ENCODE measurements around the gene CCDC24. TPM values are rescaled to one million over a fixed set of nuclear protein-coding genes. Genes with fewer than 3 reads are reported as not detected.
A peak's percentile ranks its signal among the peaks of the same experiment; 100 is the strongest.

CCDC24 gene
- total and polyA plus RNA-seq, 9 of the 15 experiments (the other 6 are each of a cell fraction or from before 2014, with no cell fraction given): 0.31 to 4.5 (median 1.5) TPM

GRCh38 chr1:43974443-43975248 lies 16.8 kb upstream of the CCDC24 start, which contains the start of gene ATP6V0B (continued):
- TF ChIP-seq LCOR (CRISPR knock-in tag; IDR thresholded peaks at IDR 0.05) (0 out of 2 replicates have a peak, but pooled peaks have one; percentile 19), RBM14 (IDR thresholded peaks at IDR 0.05; ENCODE audit: borderline replicate concordance, insufficient read depth, low read depth, low read length) (0 out of 2 replicates have a peak, but pooled peaks have one; percentile 43), ESRRA (IDR thresholded peaks at IDR 0.05; ENCODE audit: borderline replicate concordance, low read depth) (peak; percentile 98), CREB1 (IDR thresholded peaks at IDR 0.05) (peak; percentile 98), CREB1 (CRISPR knock-in tag; IDR thresholded peaks at IDR 0.05) (peak; percentile 99), MAFG (tag; conservative IDR thresholded peaks at IDR 0.05) (no peak), HMG20A (CRISPR knock-in tag; conservative IDR thresholded peaks at IDR 0.05) (no peak), HEY1 (CRISPR knock-in tag; IDR thresholded peaks at IDR 0.05; ENCODE audit: borderline replicate concordance) (no peak), HDAC3 (IDR thresholded peaks at IDR 0.05; ENCODE audit: borderline replicate concordance, partially characterized antibody) (no peak), ZBTB43 (CRISPR knock-in tag; IDR thresholded peaks at IDR 0.05) (no peak; the same call in 1 of the 2 replicates), FOXK1 (CRISPR knock-in tag; IDR thresholded peaks at IDR 0.05; ENCODE audit: borderline replicate concordance) (peak; percentile 85; the same call in 1 of the 2 replicates), GTF2A2 (tag; IDR thresholded peaks at IDR 0.05) (no peak), RUNX1 (IDR thresholded peaks at IDR 0.05; ENCODE audit: low read depth) (no peak; the same call in none of the 2 replicates)
- TF ChIP-seq, protein P1, sequence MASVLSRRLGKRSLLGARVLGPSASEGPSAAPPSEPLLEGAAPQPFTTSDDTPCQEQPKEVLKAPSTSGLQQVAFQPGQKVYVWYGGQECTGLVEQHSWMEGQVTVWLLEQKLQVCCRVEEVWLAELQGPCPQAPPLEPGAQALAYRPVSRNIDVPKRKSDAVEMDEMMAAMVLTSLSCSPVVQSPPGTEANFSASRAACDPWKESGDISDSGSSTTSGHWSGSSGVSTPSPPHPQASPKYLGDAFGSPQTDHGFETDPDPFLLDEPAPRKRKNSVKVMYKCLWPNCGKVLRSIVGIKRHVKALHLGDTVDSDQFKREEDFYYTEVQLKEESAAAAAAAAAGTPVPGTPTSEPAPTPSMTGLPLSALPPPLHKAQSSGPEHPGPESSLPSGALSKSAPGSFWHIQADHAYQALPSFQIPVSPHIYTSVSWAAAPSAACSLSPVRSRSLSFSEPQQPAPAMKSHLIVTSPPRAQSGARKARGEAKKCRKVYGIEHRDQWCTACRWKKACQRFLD (CRISPR knock-in tag; IDR thresholded peaks at IDR 0.05): peak; percentile 68; the same call in 1 of the 2 replicates
- TF ChIP-seq, protein P2, sequence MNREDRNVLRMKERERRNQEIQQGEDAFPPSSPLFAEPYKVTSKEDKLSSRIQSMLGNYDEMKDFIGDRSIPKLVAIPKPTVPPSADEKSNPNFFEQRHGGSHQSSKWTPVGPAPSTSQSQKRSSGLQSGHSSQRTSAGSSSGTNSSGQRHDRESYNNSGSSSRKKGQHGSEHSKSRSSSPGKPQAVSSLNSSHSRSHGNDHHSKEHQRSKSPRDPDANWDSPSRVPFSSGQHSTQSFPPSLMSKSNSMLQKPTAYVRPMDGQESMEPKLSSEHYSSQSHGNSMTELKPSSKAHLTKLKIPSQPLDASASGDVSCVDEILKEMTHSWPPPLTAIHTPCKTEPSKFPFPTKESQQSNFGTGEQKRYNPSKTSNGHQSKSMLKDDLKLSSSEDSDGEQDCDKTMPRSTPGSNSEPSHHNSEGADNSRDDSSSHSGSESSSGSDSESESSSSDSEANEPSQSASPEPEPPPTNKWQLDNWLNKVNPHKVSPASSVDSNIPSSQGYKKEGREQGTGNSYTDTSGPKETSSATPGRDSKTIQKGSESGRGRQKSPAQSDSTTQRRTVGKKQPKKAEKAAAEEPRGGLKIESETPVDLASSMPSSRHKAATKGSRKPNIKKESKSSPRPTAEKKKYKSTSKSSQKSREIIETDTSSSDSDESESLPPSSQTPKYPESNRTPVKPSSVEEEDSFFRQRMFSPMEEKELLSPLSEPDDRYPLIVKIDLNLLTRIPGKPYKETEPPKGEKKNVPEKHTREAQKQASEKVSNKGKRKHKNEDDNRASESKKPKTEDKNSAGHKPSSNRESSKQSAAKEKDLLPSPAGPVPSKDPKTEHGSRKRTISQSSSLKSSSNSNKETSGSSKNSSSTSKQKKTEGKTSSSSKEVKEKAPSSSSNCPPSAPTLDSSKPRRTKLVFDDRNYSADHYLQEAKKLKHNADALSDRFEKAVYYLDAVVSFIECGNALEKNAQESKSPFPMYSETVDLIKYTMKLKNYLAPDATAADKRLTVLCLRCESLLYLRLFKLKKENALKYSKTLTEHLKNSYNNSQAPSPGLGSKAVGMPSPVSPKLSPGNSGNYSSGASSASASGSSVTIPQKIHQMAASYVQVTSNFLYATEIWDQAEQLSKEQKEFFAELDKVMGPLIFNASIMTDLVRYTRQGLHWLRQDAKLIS (CRISPR knock-in tag; IDR thresholded peaks at IDR 0.05): peak; percentile 39
- TF ChIP-seq, protein P3, sequence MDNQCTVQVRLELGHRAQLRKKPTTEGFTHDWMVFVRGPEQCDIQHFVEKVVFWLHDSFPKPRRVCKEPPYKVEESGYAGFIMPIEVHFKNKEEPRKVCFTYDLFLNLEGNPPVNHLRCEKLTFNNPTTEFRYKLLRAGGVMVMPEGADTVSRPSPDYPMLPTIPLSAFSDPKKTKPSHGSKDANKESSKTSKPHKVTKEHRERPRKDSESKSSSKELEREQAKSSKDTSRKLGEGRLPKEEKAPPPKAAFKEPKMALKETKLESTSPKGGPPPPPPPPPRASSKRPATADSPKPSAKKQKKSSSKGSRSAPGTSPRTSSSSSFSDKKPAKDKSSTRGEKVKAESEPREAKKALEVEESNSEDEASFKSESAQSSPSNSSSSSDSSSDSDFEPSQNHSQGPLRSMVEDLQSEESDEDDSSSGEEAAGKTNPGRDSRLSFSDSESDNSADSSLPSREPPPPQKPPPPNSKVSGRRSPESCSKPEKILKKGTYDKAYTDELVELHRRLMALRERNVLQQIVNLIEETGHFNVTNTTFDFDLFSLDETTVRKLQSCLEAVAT (IDR thresholded peaks at IDR 0.05): peak; percentile 3 to 82; a peak in 2 of 4 replicates
- TF ChIP-seq, protein P4, sequence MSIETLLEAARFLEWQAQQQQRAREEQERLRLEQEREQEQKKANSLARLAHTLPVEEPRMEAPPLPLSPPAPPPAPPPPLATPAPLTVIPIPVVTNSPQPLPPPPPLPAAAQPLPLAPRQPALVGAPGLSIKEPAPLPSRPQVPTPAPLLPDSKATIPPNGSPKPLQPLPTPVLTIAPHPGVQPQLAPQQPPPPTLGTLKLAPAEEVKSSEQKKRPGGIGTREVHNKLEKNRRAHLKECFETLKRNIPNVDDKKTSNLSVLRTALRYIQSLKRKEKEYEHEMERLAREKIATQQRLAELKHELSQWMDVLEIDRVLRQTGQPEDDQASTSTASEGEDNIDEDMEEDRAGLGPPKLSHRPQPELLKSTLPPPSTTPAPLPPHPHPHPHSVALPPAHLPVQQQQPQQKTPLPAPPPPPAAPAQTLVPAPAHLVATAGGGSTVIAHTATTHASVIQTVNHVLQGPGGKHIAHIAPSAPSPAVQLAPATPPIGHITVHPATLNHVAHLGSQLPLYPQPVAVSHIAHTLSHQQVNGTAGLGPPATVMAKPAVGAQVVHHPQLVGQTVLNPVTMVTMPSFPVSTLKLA (conservative IDR thresholded peaks at IDR 0.05): peak; percentile 97 to 99
